ENCODE data around the gene ACADVL. TPM values are rescaled to one million over a fixed set of nuclear protein-coding genes. Genes with fewer than 3 reads are reported as not detected.

Gene ACADVL
- total RNA-seq, 1 donor from 2014 or later, result 86.7 TPM

GRCh38 chr17:7254511-7254910, 34.8 kb downstream of the ACADVL start:
- H3K9me3 Mint-ChIP-seq, result no peaks in the 10 kb centered on the region
- H3K4me2 ChIP-seq, result no peak overlapping the region
- DNase-seq (ENCODE audit: low spot score), result no peak
- no peaks in the 10 kb centered on the region for H3K9me3 ChIP-seq (ENCODE audit: low read depth)
- peaks cover 16% of the 10 kb centered on the region for H3K4me1 ChIP-seq
- no peak for TF ChIP-seq EZH2phosphoT487 (IDR thresholded peaks at IDR 0.05)
- no peak for TF ChIP-seq EZH2 (IDR thresholded peaks at IDR 0.05)
- no peak for TF ChIP-seq CTCF (IDR thresholded peaks at IDR 0.05)
- H3K27ac Mint-ChIP-seq, result no peak overlapping the region
- peaks cover 3% of the 10 kb centered on the region for H3K36me3 ChIP-seq
- H3K27me3 Mint-ChIP-seq (ENCODE audit: insufficient read depth, low read depth), result peaks cover 16% of the 10 kb centered on the region
- H3K36me3 Mint-ChIP-seq, result peaks cover 28% of the 10 kb centered on the region
- peaks cover 31% of the 10 kb centered on the region for H3K79me2 ChIP-seq (ENCODE audit: low read depth)
- H3K27me3 ChIP-seq, result no peaks in the 10 kb centered on the region
- H2AFZ ChIP-seq (replicated peaks), result no peak overlapping the region
- H3K4me3 ChIP-seq, result no peak overlapping the region
- no peak overlapping the region for H3K27ac ChIP-seq
- H4K20me1 ChIP-seq (ENCODE audit: low read depth), result peaks cover 15% of the 10 kb centered on the region
- H3K4me1 Mint-ChIP-seq, result peaks cover 24% of the 10 kb centered on the region
- no peak overlapping the region for H3K9ac ChIP-seq
- H3F3A ChIP-seq (ENCODE audit: low read depth), result peaks cover 18% of the 10 kb centered on the region
- peak overlapping the region; percentile 18 for H3K4me3 Mint-ChIP-seq

GRCh38 chr17:7256766-7257456, 37.2 kb downstream of the ACADVL start:
- TF ChIP-seq EZH2phosphoT487 (IDR thresholded peaks at IDR 0.05) (no peak), CTCF (IDR thresholded peaks at IDR 0.05) (no peak), EZH2 (IDR thresholded peaks at IDR 0.05) (no peak)
- peaks cover 5% of the 10 kb centered on the region for H3K4me1 ChIP-seq
- no peak overlapping the region for H3K27ac ChIP-seq
- no peaks in the 10 kb centered on the region for H3K9me3 ChIP-seq (ENCODE audit: low read depth)
- DNase-seq (ENCODE audit: low spot score), result no peak
- H3K4me2 ChIP-seq, result no peak overlapping the region
- H3K4me1 Mint-ChIP-seq, result peaks cover 10% of the 10 kb centered on the region
- H3K4me3 Mint-ChIP-seq, result peak overlapping the region; percentile 60
- H3K4me3 ChIP-seq, result no peak overlapping the region
- no peak overlapping the region for H3K27ac Mint-ChIP-seq
- H3K36me3 ChIP-seq, result peaks cover 3% of the 10 kb centered on the region
- peaks cover 12% of the 10 kb centered on the region for H3K79me2 ChIP-seq (ENCODE audit: low read depth)
- H4K20me1 ChIP-seq (ENCODE audit: low read depth), result peaks cover 11% of the 10 kb centered on the region
- no peak overlapping the region for H3K9ac ChIP-seq
- peaks cover 23% of the 10 kb centered on the region for H3K27me3 ChIP-seq
- no peak overlapping the region for H2AFZ ChIP-seq (replicated peaks)
- H3K9me3 Mint-ChIP-seq, result no peaks in the 10 kb centered on the region
- H3K36me3 Mint-ChIP-seq, result peaks cover 26% of the 10 kb centered on the region
- peaks cover 28% of the 10 kb centered on the region for H3F3A ChIP-seq (ENCODE audit: low read depth)
- peaks cover 26% of the 10 kb centered on the region for H3K27me3 Mint-ChIP-seq (ENCODE audit: insufficient read depth, low read depth)

- peaks cover 14% of the 10 kb centered on the region for H3K4me1 ChIP-seq
- H3F3A ChIP-seq (ENCODE audit: low read depth), result peaks cover 29% of the 10 kb centered on the region
- no peak for TF ChIP-seq CTCF (IDR thresholded peaks at IDR 0.05)
- no peak for TF ChIP-seq EZH2 (IDR thresholded peaks at IDR 0.05)
- TF ChIP-seq EZH2phosphoT487 (IDR thresholded peaks at IDR 0.05), result no peak
- no peak overlapping the region for H3K9ac ChIP-seq
- no peak overlapping the region for H2AFZ ChIP-seq (replicated peaks)
- no peak overlapping the region for H3K27ac ChIP-seq
- Mint-ChIP-seq H3K4me1 (peaks cover 10% of the 10 kb centered on the region), H3K27ac (no peak overlapping the region), H3K4me3 (no peak overlapping the region), H3K9me3 (no peaks in the 10 kb centered on the region), H3K27me3 (ENCODE audit: insufficient read depth, low read depth) (peaks cover 40% of the 10 kb centered on the region), H3K36me3 (peaks cover 26% of the 10 kb centered on the region)
- DNase-seq (ENCODE audit: low spot score), result no peak
- H3K4me2 ChIP-seq, result no peak overlapping the region
- no peaks in the 10 kb centered on the region for H3K79me2 ChIP-seq (ENCODE audit: low read depth)
- H3K36me3 ChIP-seq, result peaks cover 3% of the 10 kb centered on the region
- H3K4me3 ChIP-seq, result no peak overlapping the region
- H4K20me1 ChIP-seq (ENCODE audit: low read depth), result peaks cover 11% of the 10 kb centered on the region
- H3K27me3 ChIP-seq, result peaks cover 43% of the 10 kb centered on the region
- no peaks in the 10 kb centered on the region for H3K9me3 ChIP-seq (ENCODE audit: low read depth)
Measured at GRCh38 chr17:7258731-7259554, 39.2 kb downstream of the ACADVL start.
